Activated CD4-positive, alpha-beta T cell treated with anti-CD3 and anti-CD28 coated beads, Interleukin-2, amount 50 U/mL, for 24 hours (primary cell): ENCODE measurements around the gene ZC3H7B.
A peak's percentile ranks its signal among the peaks of the same experiment; 100 is the strongest.
"Not testable (repeated sequence)": the region's sequence is repeated elsewhere in the genome, so short reads cannot be mapped to it uniquely, and the experiment has no call there.

Experiments used
- DNase-seq, 2 donors: peaks; one replicate each; pipeline ENCODE4 v3.0.0-alpha.2; 2020; ENCODE audit warnings: low read depth in 1 of 2, low spot score in 1 of 2

Gene ZC3H7B

DNA sequence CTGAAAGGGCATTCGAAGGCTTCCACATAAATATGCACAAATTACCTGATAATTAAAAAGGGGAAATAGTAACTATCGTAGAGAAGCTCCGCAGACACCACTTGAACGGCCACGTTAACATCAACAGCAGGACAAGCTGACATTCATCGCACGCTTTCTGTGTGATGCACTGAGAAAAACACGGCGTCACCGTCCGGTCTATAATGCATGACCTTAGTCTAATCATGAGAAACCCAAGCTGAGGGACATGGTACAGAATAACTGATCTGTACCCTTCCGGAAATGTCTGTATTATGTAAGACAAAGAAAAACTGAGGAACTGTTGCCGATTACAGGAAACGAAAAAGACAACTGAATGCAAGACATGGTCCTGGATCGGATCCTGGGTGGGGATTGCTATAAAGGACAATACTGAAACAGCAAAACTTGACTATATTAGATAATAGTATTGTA is 14.7 kb upstream of the ZC3H7B start:
- peak; percentile 5 to 31 for DNase-seq

- DNase-seq: no peak
Measured at GRCh38 chr22:41288245-41288946, 12.9 kb upstream of the ZC3H7B start.

DNA sequence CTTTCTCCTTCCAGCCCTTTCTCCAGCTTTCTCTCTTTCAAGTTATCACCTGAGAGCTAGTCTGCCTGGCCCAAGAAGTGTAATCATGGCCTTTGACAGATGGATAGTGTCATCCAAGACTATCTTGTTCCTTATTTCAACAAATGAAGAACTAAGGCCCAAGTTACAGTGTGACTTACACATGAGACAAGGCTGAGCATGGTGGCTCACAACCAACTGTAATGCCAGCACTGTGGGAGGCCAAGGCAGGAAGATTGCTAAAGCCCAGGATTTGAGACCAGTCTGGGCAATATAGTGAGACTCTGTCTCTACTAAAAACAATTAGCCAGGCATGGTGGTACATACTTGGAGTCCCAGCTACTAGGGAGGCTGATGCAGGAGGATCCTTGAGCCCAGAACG is 11.7 kb upstream of the ZC3H7B start:
- no peak for DNase-seq

DNA sequence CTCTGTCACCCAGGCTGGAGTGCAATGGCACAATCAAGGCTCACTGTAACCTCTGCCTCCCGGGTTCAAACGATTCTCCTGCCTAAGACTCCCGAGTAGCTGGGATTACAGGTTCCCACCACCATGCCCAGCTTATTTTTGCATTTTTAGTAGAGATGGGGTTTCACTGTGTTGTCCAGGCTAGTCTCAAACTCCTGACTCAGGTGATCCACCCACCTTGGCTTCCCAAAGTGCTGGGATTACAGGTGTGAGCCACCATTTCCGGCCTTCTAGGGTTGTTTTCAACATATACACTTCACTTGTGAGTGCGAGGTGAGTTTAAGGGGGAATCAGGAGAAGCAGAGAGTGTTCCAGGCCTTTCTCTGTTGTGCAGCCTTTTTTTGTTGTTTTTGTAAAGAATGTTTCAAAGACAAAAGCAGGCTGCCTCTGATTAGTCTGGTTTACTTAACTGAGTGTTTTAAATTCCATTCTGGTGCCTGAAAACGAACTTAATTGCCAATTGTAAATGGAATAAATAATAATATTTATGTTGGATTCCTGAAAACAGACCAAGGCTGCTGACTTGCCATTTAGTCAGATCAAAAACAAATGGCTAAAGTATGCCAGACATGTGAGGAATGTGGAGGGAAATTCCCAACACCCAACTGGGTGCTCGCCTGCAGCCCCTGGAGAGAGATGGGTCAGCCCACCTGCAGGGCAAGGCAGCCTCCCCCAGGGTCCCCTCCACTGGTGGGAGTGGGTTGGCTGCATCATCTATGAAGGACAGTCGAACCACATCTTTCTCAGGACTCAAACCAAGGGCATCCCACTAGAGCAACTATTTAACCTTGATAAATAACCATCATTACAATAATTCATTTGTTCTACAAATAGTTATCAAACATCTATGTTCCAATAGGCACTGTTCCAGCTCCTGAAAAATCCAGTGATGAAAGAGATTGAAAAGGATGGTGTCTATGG is 10.8 kb upstream of the ZC3H7B start:
- DNase-seq: no peak

DNA sequence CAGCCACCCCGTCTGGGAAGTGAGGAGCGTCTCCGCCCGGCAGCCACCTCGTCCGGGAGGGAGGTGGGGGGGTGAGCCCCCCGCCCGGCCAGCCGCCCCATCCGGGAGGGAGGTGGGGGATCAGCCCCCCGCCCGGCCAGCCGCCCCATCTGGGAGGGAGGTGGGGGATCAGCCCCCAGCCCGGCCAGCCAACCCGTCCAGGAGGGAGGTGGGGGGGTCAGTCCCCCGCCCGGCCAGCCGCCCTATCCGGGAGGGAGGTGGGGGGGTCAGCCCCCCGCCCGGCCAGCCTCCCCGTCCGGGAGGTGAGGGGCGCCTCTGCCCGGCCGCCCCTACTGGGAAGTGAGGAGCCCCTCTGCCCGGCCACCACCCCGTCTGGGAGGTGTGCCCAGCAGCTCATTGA is 6.5 kb upstream of the ZC3H7B start:
- not testable (repeated sequence) for DNase-seq

- DNase-seq: no peak
Measured at GRCh38 chr22:41296826-41297667, 4.3 kb upstream of the ZC3H7B start.

- DNase-seq: no peak
Measured at GRCh38 chr22:41300661-41301060, 664 bp upstream of the ZC3H7B start.

DNA sequence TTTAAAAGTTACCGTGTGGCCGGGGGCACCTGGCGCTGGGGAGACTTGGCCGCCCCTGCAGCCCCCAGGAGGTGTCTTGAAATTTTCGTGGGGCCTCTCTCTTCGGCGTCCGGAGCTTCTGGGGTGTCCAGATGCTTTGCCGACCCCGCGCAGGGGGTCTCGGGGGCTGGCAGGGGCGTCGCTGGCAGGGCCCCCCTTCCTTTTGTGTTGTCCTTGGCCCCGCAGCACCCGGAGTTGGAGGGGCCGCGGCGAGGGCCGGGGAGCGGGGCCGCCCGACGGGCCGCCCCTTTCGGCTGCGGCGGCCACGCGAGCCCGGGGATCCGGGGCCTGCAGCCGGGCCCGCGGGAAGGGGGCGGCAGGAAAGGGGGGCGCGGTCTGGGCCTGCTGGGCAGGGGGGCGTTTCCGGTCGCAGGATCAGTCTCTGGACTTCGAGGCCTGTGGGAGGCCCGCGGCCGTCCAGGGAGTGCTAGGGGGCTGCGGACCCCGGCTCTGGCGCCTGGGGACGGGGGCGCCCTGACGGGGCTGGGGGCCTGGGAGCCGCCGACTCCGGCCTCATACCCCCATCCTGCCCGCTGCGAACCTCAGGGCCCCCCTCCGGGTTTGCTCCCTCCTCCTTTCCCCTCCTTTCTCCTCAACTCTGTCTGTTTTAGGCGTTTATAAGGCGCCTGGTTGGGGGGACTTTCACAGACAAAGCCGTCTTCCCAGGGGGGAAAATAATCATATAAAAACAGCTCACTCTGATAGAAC is 869 bp downstream of the ZC3H7B start:
- no peak for DNase-seq

DNA sequence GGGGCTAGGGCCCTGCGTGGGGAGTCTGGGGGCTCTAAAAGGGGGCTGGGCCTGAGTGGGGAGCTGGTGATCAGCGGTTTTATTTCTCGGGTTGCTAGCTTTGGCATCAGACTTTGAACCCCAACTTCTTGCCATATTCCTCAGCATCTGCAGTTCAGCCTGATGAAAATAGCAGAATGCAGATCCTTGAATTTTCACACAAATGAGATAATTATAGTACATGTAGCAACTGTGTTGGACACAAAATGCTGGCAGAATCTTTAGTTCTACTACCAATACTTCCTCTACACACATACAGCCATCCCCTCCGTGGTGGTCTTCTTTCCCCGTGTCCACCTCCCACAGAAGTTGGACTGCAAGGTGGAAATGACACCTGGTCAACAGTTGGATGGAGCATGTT is 1.5 kb downstream of the ZC3H7B start:
- DNase-seq: no peak

- DNase-seq: no peak
Measured at GRCh38 chr22:41305646-41306045, 4.3 kb downstream of the ZC3H7B start.

- DNase-seq: no peak
Measured at GRCh38 chr22:41308054-41308453, 6.7 kb downstream of the ZC3H7B start.

- no peak for DNase-seq
Measured at GRCh38 chr22:41308544-41308947, 7.2 kb downstream of the ZC3H7B start.

GRCh38 chr22:41310336-41310735 is 9.0 kb downstream of the ZC3H7B start:
- DNase-seq: no peak

DNA sequence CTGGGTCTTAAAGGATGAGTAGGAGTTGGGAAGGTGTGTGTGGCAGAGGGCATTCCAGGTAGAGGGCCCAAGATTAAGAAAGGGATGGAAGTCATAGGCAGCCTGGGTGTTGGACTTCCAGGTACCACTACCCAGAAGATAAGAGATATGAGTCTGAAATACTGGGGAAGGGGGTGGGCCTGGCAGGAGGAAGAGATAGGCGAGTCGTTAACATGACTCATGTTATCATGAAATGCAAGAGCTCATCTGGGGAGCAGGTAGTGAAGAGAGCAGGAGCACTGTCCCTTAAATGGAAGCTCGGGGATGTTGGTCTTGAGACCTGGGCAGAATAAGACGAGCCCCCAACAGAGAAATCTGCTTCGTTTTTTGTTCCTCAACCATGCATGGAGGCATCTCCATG is 10.2 kb downstream of the ZC3H7B start:
- DNase-seq: no peak

DNA sequence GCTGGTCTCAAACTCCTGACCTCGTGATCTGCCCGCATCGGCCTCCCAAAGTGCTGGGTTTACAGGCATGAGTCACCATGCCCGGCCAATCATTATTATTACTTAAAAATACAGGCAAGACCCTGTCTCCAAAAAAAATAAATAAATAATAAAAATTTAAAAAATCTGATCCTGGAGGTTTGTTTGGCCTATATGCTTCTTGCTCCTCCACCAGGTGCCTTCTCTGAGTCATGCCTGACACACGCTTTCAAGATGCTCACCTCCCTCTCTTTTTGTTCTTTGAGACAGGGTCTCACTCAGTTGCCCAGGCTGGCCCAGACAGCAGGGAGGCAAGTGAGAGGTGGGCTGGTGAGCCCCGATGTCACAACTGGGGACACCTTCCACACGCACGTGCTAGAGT is 13.5 kb downstream of the ZC3H7B start:
- DNase-seq: no peak

- DNase-seq: no peak
Measured at GRCh38 chr22:41315586-41315985, 14.3 kb downstream of the ZC3H7B start.

DNA sequence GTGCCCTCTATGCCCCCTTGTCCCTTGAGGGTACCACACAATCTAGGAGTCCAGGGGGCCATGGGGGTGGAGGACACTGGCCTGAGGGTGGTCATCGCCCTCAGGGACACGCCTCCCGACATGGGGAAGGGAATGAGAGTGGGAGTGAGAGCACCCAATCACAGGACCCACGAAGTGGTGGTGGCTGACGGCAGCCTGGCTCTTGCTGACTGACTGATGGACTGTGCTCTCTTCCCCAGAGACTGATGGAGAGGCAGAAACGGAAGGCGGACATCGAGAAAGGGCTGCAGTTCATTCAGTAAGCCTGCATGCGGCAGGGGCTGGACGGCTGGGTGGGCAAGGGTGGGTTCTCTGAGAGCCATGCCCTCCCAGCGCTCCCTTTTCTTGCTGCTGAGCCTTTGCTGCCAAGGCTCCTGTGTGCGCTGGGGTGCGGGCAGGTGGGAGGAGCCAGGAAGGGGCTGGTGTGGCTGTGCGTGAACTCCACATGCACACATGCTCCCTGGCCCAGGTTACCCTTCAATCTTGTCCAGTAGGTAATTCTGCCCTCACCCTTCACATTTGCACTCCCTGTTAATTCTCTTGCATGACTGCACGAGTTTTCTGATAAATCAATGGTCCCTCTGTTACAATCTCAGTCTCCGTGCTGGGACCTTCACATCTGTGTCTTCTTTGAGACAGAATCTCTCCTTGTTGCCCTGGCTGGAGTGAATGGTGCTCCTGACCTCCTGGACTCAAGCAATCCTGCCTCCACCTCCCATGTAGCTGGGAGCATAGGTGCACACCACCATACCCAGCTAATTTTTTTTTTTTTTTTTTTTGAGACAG is 19.3 kb downstream of the ZC3H7B start:
- DNase-seq: no peak

DNA sequence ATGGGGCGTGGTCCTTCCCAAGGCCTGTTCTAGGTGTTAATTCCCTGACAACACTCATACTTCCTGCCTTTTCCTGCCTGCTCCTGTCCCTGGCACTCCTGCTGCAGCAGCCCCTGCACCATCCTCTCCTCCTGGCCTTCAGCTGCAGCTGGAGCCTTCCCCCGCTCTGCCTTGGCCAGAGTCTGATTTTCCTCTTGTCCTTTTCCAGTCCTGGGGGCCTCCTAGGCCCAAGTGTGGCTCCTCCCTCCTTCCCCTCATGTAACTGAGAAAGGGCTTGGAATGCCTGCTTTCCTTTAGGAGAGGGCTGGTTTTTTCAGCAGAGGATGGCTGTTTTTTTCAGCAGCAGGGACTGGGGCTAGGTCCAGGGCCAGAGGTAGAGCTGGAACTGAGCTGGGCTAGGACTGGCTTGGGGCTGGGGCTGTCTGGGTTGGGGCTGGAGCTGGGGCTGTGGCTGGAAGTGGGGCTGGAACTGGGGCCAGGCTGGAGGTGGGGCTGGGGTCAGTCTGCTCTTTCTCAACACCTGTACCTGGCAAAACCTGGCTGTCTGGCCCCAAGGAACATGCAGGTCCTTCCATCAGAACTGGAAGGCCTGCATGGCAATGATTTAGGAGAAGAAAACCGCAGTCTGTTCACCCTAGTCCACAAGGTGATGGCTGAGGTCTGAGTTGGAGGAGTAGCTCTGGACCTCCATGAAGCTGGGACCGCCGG is 23.6 kb downstream of the ZC3H7B start:
- no peak for DNase-seq

DNA sequence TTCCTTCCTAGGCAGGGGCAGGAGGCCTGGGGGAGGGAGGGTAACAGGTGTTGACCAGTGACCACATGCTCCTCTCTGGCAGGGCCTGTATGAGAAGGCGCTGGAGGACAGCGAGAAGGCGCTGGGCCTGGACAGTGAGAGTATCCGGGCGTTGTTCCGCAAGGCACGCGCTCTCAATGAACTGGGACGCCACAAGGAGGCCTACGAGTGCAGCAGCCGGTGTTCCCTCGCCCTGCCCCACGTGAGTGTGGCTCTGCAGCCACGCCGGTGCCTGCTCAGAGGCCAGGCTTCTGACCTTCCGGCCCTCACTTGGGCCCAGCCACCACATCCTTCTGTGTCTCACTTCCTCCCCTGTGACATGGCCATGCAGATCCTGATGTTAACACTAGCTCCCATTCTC is 25.8 kb downstream of the ZC3H7B start:
- DNase-seq: no peak
